ENCODE measurements around the gene MED8. TPM values are rescaled to one million over a fixed set of nuclear protein-coding genes. Genes with fewer than 3 reads are reported as not detected.

The MED8 gene
- total and polyA plus RNA-seq, 2 experiments from 2014 or later, result 16.6 to 25.7 TPM

DNA sequence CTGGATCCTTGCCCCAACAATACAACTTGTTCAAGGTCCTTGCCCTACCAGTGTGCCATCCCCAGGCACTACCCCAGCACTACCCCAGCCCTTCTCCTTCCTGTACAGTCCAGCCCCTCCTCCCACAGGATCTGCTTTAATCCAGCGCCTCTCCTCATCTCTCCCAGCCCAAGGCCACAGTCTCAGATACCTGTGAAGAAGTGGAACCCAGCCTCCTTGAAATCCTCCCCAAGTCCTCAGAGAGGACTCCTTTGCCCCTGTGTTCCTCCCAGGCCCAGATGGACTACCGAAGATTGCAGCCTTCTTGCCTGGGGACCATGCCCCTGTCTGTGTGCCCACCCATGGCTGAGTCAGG is 37.3 kb downstream of the MED8 start (continued):
- TF ChIP-seq ZNF462 (CRISPR knock-in tag; IDR thresholded peaks at IDR 0.05) (no peak), EZH2phosphoT487 (IDR thresholded peaks at IDR 0.05; ENCODE audit: unreplicated experiment) (no peak), POLR2AphosphoS5 (IDR thresholded peaks at IDR 0.05; ENCODE audit: low read depth) (no peak), JUNB (IDR thresholded peaks at IDR 0.05; ENCODE audit: unreplicated experiment) (no peak), CREB1 (CRISPR knock-in tag; IDR thresholded peaks at IDR 0.05; ENCODE audit: low read depth) (no peak), STAT1 (IDR thresholded peaks at IDR 0.05; ENCODE audit: unreplicated experiment) (no peak)

GRCh38 chr1:43351421-43352350 is 37.9 kb downstream of the MED8 start:
- Histone ChIP-seq H3F3A (replicated peaks; ENCODE audit: low read depth) (peaks cover 13% of the 10 kb centered on the region; the same call in 1 of the 2 replicates), H4K20me1 (replicated peaks; ENCODE audit: insufficient read depth) (no peaks in the 10 kb centered on the region), H3K4me2 (no peak overlapping the region), H3K79me2 (replicated peaks; ENCODE audit: insufficient read depth) (no peaks in the 10 kb centered on the region), H3K36me3 (ENCODE audit: insufficient read depth) (no peaks in the 10 kb centered on the region), H2AFZ (no peak overlapping the region), H3K4me1 (ENCODE audit: insufficient read depth) (peaks cover 20% of the 10 kb centered on the region), H3K27me3 (ENCODE audit: insufficient read depth) (peaks cover 16% of the 10 kb centered on the region), H3K27ac (ENCODE audit: low read depth) (no peak overlapping the region), H3K9me2 (ENCODE audit: insufficient read depth) (no peaks in the 10 kb centered on the region), H3K4me3 (no peak overlapping the region)
- Mint-ChIP-seq H3K36me3 (ENCODE audit: low read depth) (no peaks in the 10 kb centered on the region), H3K9me3 (no peaks in the 10 kb centered on the region), H3K4me1 (peaks cover 25% of the 10 kb centered on the region), H3K27me3 (ENCODE audit: insufficient read depth, low read depth, poor library complexity) (peaks cover 5% of the 10 kb centered on the region), H3K4me3 (no peak overlapping the region), H3K27ac (no peak overlapping the region; the same call in 1 of the 2 replicates)
- ATAC-seq, result no peak
- no peak for DNase-seq (ENCODE audit: low spot score)
- TF ChIP-seq ZNF462 (CRISPR knock-in tag; IDR thresholded peaks at IDR 0.05), result no peak
- no peak for TF ChIP-seq POLR2AphosphoS5 (IDR thresholded peaks at IDR 0.05; ENCODE audit: low read depth)
- no peak for TF ChIP-seq EZH2phosphoT487 (IDR thresholded peaks at IDR 0.05; ENCODE audit: unreplicated experiment)
- TF ChIP-seq STAT1 (IDR thresholded peaks at IDR 0.05; ENCODE audit: unreplicated experiment), result no peak
- TF ChIP-seq EZH2 (IDR thresholded peaks at IDR 0.05; ENCODE audit: low read depth, unreplicated experiment), result no peak
- TF ChIP-seq ZNF331 (CRISPR knock-in tag; IDR thresholded peaks at IDR 0.05; ENCODE audit: low read depth), result no peak
- TF ChIP-seq JUNB (IDR thresholded peaks at IDR 0.05; ENCODE audit: unreplicated experiment), result no peak

All from GM23338 (cell line).